Sigmoid colon (tissue), 7 donors: ENCODE results near the gene PCSK1N. TPM values are rescaled to one million over a fixed set of nuclear protein-coding genes. Genes with fewer than 3 reads are reported as not detected.
"Not testable (repeated sequence)": the region's sequence is repeated elsewhere in the genome, so short reads cannot be mapped to it uniquely, and the experiment has no call there.

Experiments
- DNase-seq: peaks from one replicate; pipeline ENCODE4 v3.0.0-alpha.2; 2019
- H3K27ac ChIP-seq, 4 donors: fragments of 200-600 bp; sonication (generic); one replicate each; pipeline ENCODE4 v1.5.1; 2016 to 2019; ENCODE audit warnings: mild to moderate bottlenecking in 1 of 4
- H3K27me3 ChIP-seq, 3 donors: fragments of 200-600 bp; sonication (generic); one replicate each; pipeline ENCODE4 v1.5.1; 2019; ENCODE audit warnings: mild to moderate bottlenecking in 1 of 3
- H3K36me3 ChIP-seq, 4 donors: fragments of 200-600 bp; sonication (generic); one replicate each; pipeline ENCODE4 v1.5.1; 2016 to 2019
- H3K4me1 ChIP-seq, 4 donors: fragments of 200-600 bp; sonication (generic); one replicate each; pipeline ENCODE4 v1.5.1; 2017 to 2019
- H3K4me3 ChIP-seq, 4 donors: fragments of 200-600 bp; sonication (generic); one replicate each; pipeline ENCODE4 v1.5.1; 2017 to 2019; ENCODE audit warnings: mild to moderate bottlenecking in 2 of 4, moderate library complexity in 1 of 4
- H3K9me3 ChIP-seq, 4 donors: fragments of 200-600 bp in 3 of 4; sonication (generic) in 3 of 4; one replicate each; pipeline versions ENCODE4 v1.5.1 to v1.6.1; 2013 to 2019
- CTCF ChIP-seq, 4 experiments: fragments of 450-650 bp in 3 of 4; fragments of 200-600 bp in 1 of 4; IDR thresholded peaks; one replicate each; pipeline ENCODE4 v1.5.1; 2016 to 2019; ENCODE audit warnings: antibody characterized with exemption in 4 of 4, mild to moderate bottlenecking in 3 of 4, moderate library complexity in 2 of 4
- EP300 ChIP-seq, 4 donors: sonication (generic); formaldehyde crosslinking; IDR thresholded peaks; one replicate each; pipeline ENCODE4 v1.6.1; 2017; ENCODE audit warnings: antibody characterized with exemption in 4 of 4
- POLR2A ChIP-seq, 2 donors: fragments of 450-650 bp; IDR thresholded peaks; one replicate each; pipeline ENCODE4 v1.6.1; 2016; ENCODE audit warnings: antibody characterized with exemption in 2 of 2, mild to moderate bottlenecking in 2 of 2, moderate library complexity in 2 of 2
- POLR2AphosphoS5 ChIP-seq, 4 donors: sonication (generic); formaldehyde crosslinking; IDR thresholded peaks; one replicate each; pipeline ENCODE4 v1.6.1; 2017; ENCODE audit warnings: antibody characterized with exemption in 4 of 4
- WGBS, 2 donors: extraction: QIAGEN DNeasy Blood & Tissue Kit; methylation state at CpG; one replicate each; pipeline ENCODE4 v1.1.7; 2013; 5-methylcytosine and 5-hydroxymethylcytosine counted together
- intact Hi-C: fragments of 100-400 bp; cut with DNase I; formaldehyde crosslinking; loops from one replicate; pipeline ENCODE4 v1.15.1; 2023
- polyA plus RNA-seq, 3 donors: library from polyadenylated mRNA; stranded (reverse); fragments of 200-250 nt; gene quantifications; one replicate each; pipeline ENCODE4 v1.2.3, GENCODE V29; 2013
- total RNA-seq, 4 donors: library from RNA; depleted of rRNA; stranded (reverse); fragments of >200 nt; gene quantifications; one replicate each; pipeline ENCODE4 v1.1.0, GENCODE V29; 2016
- donor health status: healthy with polysubstance abuse.
- donor health status: Bipolar disorder and iron deficiency.
- donor health status: healthy.

The PCSK1N gene
- total and polyA plus RNA-seq, 7 donors, result 2.3 to 25.7 (median 6.9) TPM

DNA sequence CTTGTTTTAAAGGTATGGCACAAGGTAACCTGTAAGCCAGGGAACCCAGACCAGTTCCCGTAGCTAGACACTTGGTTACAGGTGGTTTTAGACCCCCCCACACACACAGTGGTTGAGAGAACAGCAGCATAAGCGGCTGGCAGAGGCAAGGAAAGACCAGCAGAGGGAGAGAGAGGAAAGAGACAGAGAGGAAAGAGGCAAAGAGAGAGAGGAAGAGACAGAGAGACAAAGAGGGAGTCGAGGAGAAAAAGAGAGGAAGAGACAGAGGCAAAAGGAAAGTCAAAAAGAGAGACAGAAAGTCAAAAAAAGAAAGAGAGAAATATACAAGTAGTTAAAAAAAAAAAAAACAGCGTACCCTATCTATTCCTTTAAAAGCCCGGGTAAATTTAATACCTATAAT, 19.5 kb upstream of the PCSK1N start:
- Histone ChIP-seq H3K36me3 (no peaks in the 10 kb centered on the region), H3K27me3 (no peaks in the 10 kb centered on the region), H3K9me3 (no peaks in the 10 kb centered on the region), H3K27ac (no peak overlapping the region), H3K4me3 (no peak overlapping the region), H3K4me1 (no peaks in the 10 kb centered on the region)
- no peak for DNase-seq
- intact Hi-C loops, result no loop called here
- 22 to 47% methylated on average over 5 of the region's 5 CpGs for WGBS, 2 donors
- TF ChIP-seq POLR2AphosphoS5 (IDR thresholded peaks at IDR 0.05) (no peak), CTCF (IDR thresholded peaks at IDR 0.05) (no peak), POLR2A (IDR thresholded peaks at IDR 0.05) (no peak), EP300 (IDR thresholded peaks at IDR 0.05) (no peak)

DNA sequence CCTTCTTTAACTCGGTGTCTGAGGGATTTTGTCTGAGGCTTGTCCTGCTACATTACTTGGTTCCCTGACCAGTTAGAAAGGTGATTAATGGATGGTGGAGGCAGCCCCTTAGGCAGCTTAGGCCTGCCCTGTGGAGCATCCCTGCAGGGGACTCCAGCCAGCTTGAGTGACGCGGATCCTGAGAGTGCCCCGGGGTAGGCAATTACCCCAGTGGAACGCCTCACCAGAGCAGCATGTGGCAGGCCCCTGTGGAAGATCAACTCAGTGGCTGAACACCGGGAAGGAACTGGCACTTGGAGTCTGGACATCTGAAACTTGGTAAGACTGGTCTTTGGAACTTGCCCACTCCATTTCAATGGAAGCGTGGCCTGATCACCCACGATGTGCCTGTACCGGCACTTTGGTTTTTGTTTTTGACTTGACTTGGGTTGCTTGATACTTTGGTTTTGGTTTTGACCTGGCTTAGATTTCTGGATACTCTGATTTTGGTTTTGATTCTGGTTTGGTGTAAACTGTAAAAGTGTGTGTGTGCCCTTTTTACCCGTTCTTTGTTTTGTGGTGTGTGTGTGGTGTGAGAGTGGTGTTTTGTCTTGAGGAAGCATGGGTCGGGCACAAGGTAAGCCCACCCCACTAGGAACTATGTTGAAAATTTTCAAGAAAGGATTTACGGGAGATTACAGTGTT, 18.9 kb upstream of the PCSK1N start:
- H3K9me3 ChIP-seq, DNase-seq, H3K4me1 ChIP-seq, H3K4me3 ChIP-seq, H3K27me3 ChIP-seq, H3K27ac ChIP-seq, intact Hi-C loops, H3K36me3 ChIP-seq: not testable (repeated sequence)
- 93% methylated on average over 12 of the region's 12 CpGs for WGBS, 2 donors

GRCh38 chrX:48853494-48853893, 18.1 kb upstream of the PCSK1N start:
- H3K4me1 ChIP-seq, H3K27ac ChIP-seq, H3K27me3 ChIP-seq, H3K4me3 ChIP-seq, H3K36me3 ChIP-seq, DNase-seq, intact Hi-C loops, H3K9me3 ChIP-seq: not testable (repeated sequence)

DNA sequence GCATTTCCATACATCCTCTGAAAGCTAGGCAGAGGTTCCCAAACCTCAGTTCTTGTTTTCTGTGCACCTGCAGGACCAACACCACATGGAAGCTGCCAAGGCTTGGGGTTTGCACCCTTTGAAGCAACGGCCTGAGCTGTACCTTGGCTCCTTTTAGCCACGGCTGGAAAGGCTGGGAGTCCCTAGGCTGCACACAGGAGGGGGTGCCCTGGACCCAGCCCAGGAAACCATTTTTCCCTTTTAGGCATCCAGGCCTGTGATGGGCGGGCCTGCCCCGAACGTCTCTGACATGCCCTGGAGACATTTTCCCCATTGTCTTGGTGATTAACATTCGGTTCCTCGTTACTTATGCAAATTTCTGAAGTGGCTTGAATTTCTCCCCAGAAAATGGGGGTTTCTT, 17.4 kb upstream of the PCSK1N start:
- no peak overlapping the region for H3K4me3 ChIP-seq
- no peak for DNase-seq
- H3K36me3 ChIP-seq, result no peaks in the 10 kb centered on the region
- no peaks in the 10 kb centered on the region for H3K27me3 ChIP-seq
- TF ChIP-seq POLR2A (IDR thresholded peaks at IDR 0.05), result no peak
- TF ChIP-seq CTCF (IDR thresholded peaks at IDR 0.05), result no peak
- TF ChIP-seq EP300 (IDR thresholded peaks at IDR 0.05), result no peak
- no peak for TF ChIP-seq POLR2AphosphoS5 (IDR thresholded peaks at IDR 0.05)
- no peaks in the 10 kb centered on the region for H3K4me1 ChIP-seq
- no peak overlapping the region for H3K27ac ChIP-seq
- no peaks in the 10 kb centered on the region for H3K9me3 ChIP-seq
- intact Hi-C loops, result no loop called here
- WGBS, 2 donors, result 84 to 89% methylated on average over 7 of the region's 7 CpGs

- Histone ChIP-seq H3K4me3 (no peak overlapping the region), H3K27me3 (no peaks in the 10 kb centered on the region), H3K9me3 (no peaks in the 10 kb centered on the region), H3K4me1 (no peaks in the 10 kb centered on the region), H3K36me3 (no peaks in the 10 kb centered on the region), H3K27ac (no peak overlapping the region)
- no peak for TF ChIP-seq POLR2A (IDR thresholded peaks at IDR 0.05)
- TF ChIP-seq POLR2AphosphoS5 (IDR thresholded peaks at IDR 0.05), result no peak
- TF ChIP-seq CTCF (IDR thresholded peaks at IDR 0.05), result no peak
- TF ChIP-seq EP300 (IDR thresholded peaks at IDR 0.05), result no peak
- 41 to 66% methylated on average over 1 of the region's 1 CpG for whole genome bisulfite sequencing, 2 donors
- intact Hi-C loops, result no loop called here
- DNase-seq, result no peak
These were observed 13.4 kb upstream of the PCSK1N start for GRCh38 chrX:48848847-48849246.

DNA sequence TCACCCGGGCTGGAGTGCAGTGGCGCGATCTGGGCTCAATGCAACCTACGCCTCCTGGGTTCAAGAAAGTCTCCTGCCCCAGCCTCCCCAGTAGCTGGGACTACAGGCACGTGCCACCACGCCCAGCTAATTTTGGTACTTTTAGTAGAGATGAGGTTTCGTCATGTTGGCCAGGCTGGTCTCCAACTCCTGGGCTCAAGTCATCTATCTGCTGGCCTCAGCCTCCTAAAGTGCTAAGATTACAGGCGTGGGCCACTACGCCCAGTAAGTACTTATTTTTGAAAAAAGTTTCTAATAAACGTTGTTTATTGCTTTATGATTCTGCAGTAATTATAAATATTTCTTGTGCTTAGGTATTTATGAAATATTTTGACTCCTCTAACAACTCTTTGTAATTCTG, 4.3 kb upstream of the PCSK1N start:
- DNase-seq, result no peak
- Histone ChIP-seq H3K27me3 (peaks cover 0 to 10% (median 6%) of the 10 kb centered on the region in 3 donors), H3K9me3 (no peaks in the 10 kb centered on the region), H3K27ac (no peak overlapping the region), H3K36me3 (no peaks in the 10 kb centered on the region), H3K4me1 (peaks cover 0 to 7% (median 6%) of the 10 kb centered on the region in 4 donors), H3K4me3 (no peak overlapping the region)
- 63 to 89% methylated on average over 10 of the region's 10 CpGs for WGBS, 2 donors
- TF ChIP-seq CTCF (IDR thresholded peaks at IDR 0.05), result no peak
- no peak for TF ChIP-seq EP300 (IDR thresholded peaks at IDR 0.05)
- TF ChIP-seq POLR2AphosphoS5 (IDR thresholded peaks at IDR 0.05), result no peak
- no peak for TF ChIP-seq POLR2A (IDR thresholded peaks at IDR 0.05)
- intact Hi-C loops, result no loop called here
